ENCODE results near the gene RPL41. TPM values are rescaled to one million over a fixed set of nuclear protein-coding genes. Genes with fewer than 3 reads are reported as not detected.

The RPL41 gene
- total RNA-seq, 1 donor from 2014 or later, result 3,805 TPM

GRCh38 chr12:56082967-56083366 lies 33.5 kb upstream of the RPL41 start:
- Mint-ChIP-seq H3K27me3 (ENCODE audit: insufficient read depth, low read depth) (peaks cover 24% of the 10 kb centered on the region), H3K4me3 (no peak overlapping the region), H3K36me3 (no peaks in the 10 kb centered on the region), H3K4me1 (peaks cover 8% of the 10 kb centered on the region), H3K27ac (no peak overlapping the region), H3K9me3 (peaks cover 3% of the 10 kb centered on the region)
- Histone ChIP-seq H3F3A (ENCODE audit: low read depth) (peaks cover 26% of the 10 kb centered on the region), H4K20me1 (ENCODE audit: low read depth) (no peaks in the 10 kb centered on the region), H3K4me3 (no peak overlapping the region), H3K79me2 (ENCODE audit: low read depth) (no peaks in the 10 kb centered on the region), H3K27me3 (peaks cover 25% of the 10 kb centered on the region), H3K9me3 (ENCODE audit: low read depth) (no peaks in the 10 kb centered on the region), H3K27ac (no peak overlapping the region), H3K4me1 (peaks cover 16% of the 10 kb centered on the region), H3K4me2 (no peak overlapping the region), H3K9ac (no peak overlapping the region), H3K36me3 (no peaks in the 10 kb centered on the region), H2AFZ (replicated peaks) (no peak overlapping the region)
- TF ChIP-seq EZH2 (IDR thresholded peaks at IDR 0.05) (no peak), EZH2phosphoT487 (IDR thresholded peaks at IDR 0.05) (no peak), CTCF (IDR thresholded peaks at IDR 0.05) (no peak)
- no peak for DNase-seq (ENCODE audit: low spot score)

GRCh38 chr12:56084958-56085543 lies 31.4 kb upstream of the RPL41 start:
- Histone ChIP-seq H3F3A (ENCODE audit: low read depth) (peaks cover 6% of the 10 kb centered on the region), H2AFZ (replicated peaks) (no peak overlapping the region), H3K27me3 (peaks cover 18% of the 10 kb centered on the region), H3K4me3 (no peak overlapping the region), H3K36me3 (no peaks in the 10 kb centered on the region), H3K4me1 (peaks cover 15% of the 10 kb centered on the region), H4K20me1 (ENCODE audit: low read depth) (no peaks in the 10 kb centered on the region), H3K79me2 (ENCODE audit: low read depth) (no peaks in the 10 kb centered on the region), H3K9ac (no peak overlapping the region), H3K9me3 (ENCODE audit: low read depth) (no peaks in the 10 kb centered on the region), H3K4me2 (no peak overlapping the region), H3K27ac (no peak overlapping the region)
- Mint-ChIP-seq H3K4me3 (no peak overlapping the region), H3K36me3 (no peaks in the 10 kb centered on the region), H3K27ac (no peak overlapping the region), H3K9me3 (no peaks in the 10 kb centered on the region), H3K4me1 (peaks cover 2% of the 10 kb centered on the region), H3K27me3 (ENCODE audit: insufficient read depth, low read depth) (peaks cover 15% of the 10 kb centered on the region)
- DNase-seq (ENCODE audit: low spot score), result peak; percentile 61
- TF ChIP-seq EZH2phosphoT487 (IDR thresholded peaks at IDR 0.05) (no peak), CTCF (IDR thresholded peaks at IDR 0.05) (peak; percentile 66)

- no peak overlapping the region for H3K27ac ChIP-seq
- DNase-seq (ENCODE audit: low spot score), result no peak
These were observed 30.3 kb upstream of the RPL41 start for GRCh38 chr12:56086096-56086495.

GRCh38 chr12:56086608-56087007 lies 29.8 kb upstream of the RPL41 start:
- H3K27ac Mint-ChIP-seq, result no peak overlapping the region

More at GRCh38 chr12:56086096-56086495, 30.3 kb upstream of the RPL41 start:
- Mint-ChIP-seq H3K4me3 (no peak overlapping the region), H3K27ac (no peak overlapping the region), H3K9me3 (no peaks in the 10 kb centered on the region), H3K27me3 (ENCODE audit: insufficient read depth, low read depth) (peaks cover 11% of the 10 kb centered on the region), H3K4me1 (no peaks in the 10 kb centered on the region), H3K36me3 (no peaks in the 10 kb centered on the region)
- Histone ChIP-seq H3K9me3 (ENCODE audit: low read depth) (no peaks in the 10 kb centered on the region), H2AFZ (replicated peaks) (no peak overlapping the region), H3K79me2 (ENCODE audit: low read depth) (no peaks in the 10 kb centered on the region), H3K4me3 (no peak overlapping the region), H3F3A (ENCODE audit: low read depth) (peaks cover 5% of the 10 kb centered on the region), H3K4me2 (no peak overlapping the region), H3K4me1 (peaks cover 8% of the 10 kb centered on the region), H3K9ac (no peak overlapping the region), H4K20me1 (ENCODE audit: low read depth) (no peaks in the 10 kb centered on the region), H3K27me3 (peaks cover 7% of the 10 kb centered on the region), H3K36me3 (no peaks in the 10 kb centered on the region)
- TF ChIP-seq EZH2 (IDR thresholded peaks at IDR 0.05) (no peak), EZH2phosphoT487 (IDR thresholded peaks at IDR 0.05) (no peak)

More at GRCh38 chr12:56086608-56087007, 29.8 kb upstream of the RPL41 start:
- H3K36me3 ChIP-seq, result no peaks in the 10 kb centered on the region
- no peaks in the 10 kb centered on the region for H4K20me1 ChIP-seq (ENCODE audit: low read depth)
- no peaks in the 10 kb centered on the region for H3K9me3 ChIP-seq (ENCODE audit: low read depth)
- H3K27ac ChIP-seq, result no peak overlapping the region
- no peak for DNase-seq (ENCODE audit: low spot score)
- H3K79me2 ChIP-seq (ENCODE audit: low read depth), result no peaks in the 10 kb centered on the region
- Mint-ChIP-seq H3K9me3 (no peaks in the 10 kb centered on the region), H3K27me3 (ENCODE audit: insufficient read depth, low read depth) (peaks cover 10% of the 10 kb centered on the region), H3K4me1 (no peaks in the 10 kb centered on the region), H3K4me3 (no peak overlapping the region), H3K36me3 (no peaks in the 10 kb centered on the region)
- H3K4me2 ChIP-seq, result no peak overlapping the region
- peaks cover 2% of the 10 kb centered on the region for H3K27me3 ChIP-seq
- H3K9ac ChIP-seq, result no peak overlapping the region
- H3F3A ChIP-seq (ENCODE audit: low read depth), result peaks cover 5% of the 10 kb centered on the region
- no peak overlapping the region for H3K4me3 ChIP-seq
- no peak overlapping the region for H2AFZ ChIP-seq (replicated peaks)
- H3K4me1 ChIP-seq, result peaks cover 2% of the 10 kb centered on the region
- TF ChIP-seq EZH2phosphoT487 (IDR thresholded peaks at IDR 0.05), result no peak
- no peak for TF ChIP-seq EZH2 (IDR thresholded peaks at IDR 0.05)
- TF ChIP-seq CTCF (IDR thresholded peaks at IDR 0.05), result no peak

All from neural progenitor cell (in vitro differentiated cells).